GM18507 (cell line): Measurements from ENCODE around the gene CFAP74.

Experiments
- DNase-seq: peaks from one replicate; pipeline ENCODE4 v3.0.0; 2011; ENCODE audit warnings: low read depth; ENCODE audit not compliant: insufficient read length; ENCODE audit errors: extremely low spot score
- FAIRE-seq: peaks from 2 replicates; lab custom pipeline; 2011; peaks lifted over from hg19 to GRCh38; lab: Jason Lieb, UNC

Gene CFAP74

DNA sequence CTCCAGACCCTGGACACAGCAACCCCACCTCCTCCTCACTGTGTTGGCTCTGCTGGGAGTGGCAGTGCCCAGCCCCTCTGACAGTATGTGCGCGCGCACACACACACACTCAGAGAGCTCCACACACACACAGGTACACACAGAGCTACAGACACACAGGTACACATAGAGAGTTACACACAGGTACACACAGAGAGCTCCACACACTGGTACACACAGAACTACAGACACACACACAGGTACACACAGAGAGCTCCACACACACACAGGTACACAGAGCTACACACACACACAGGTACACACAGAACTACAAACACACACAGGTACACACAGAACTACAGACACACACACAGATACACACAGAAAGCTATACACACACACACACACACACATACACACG is 40.3 kb upstream of the CFAP74 start:
- FAIRE-seq (no peak), DNase-seq (no peak)

DNA sequence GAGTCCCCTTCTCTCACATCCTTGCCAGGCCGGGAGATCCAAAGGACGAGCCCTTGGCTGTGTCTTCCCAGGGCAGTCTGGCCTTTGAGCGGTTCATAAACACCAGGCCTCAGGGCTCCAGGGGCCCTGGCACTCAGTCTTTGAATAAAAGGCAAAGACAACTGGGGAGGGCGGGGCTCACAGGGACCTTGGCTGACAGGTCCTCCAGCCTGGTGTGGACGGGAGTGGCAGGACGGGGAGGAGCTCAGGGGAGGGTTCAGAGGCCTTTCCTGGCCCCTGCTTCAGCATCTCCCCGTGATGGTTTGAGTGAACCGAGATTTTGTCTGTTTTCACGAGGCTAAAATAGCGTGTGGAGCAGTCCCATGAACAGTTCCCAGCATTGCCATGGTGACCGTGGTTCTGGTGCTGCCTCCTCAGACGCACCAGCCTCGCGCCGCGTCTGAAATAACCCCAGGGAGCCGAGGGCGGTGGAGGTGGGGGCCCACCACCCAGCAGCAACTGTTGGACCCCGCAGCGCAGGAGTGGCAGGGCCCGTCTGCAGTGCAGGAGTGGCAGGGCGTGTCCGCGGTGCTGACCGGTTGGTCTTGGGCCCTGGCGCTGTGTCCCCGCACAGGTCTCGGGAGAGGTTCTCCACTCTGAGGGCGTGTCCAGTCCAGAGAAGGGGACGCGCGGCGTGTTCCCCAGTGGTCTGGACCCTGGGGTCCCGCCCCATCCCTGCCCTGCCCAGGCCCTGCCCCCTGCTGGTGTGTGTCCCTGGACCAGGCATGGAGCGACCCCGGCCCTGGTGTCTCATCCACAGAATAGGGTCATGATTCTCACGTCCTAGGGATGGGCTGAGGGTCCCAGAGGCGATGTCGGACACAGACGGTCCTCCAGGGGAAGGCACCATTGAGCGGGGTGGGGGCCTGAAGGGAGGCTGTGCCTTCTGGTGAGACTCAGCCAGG is 39.5 kb upstream of the CFAP74 start:
- FAIRE-seq = no peak
- DNase-seq = no peak

DNA sequence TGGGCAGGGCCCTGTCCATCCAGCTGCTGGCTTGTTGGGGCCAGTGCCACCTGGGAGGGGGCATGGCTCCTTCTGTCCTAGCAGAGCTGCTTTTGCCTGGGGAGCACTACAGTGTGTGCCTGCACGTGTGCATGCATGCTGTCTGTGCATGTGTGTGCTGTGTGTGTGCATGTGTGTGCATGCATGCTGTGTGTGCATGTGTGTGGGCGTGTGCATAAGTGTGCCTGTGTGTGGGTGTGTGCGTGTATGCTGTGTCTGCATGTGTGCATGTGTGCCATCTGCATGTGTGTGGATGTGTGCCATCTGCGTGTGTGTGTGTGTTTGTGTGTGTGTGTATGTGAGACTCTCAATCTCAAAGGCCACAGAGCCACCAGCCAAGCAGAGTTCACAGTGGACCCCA is 38.3 kb upstream of the CFAP74 start:
- DNase-seq (no peak), FAIRE-seq (no peak)

DNA sequence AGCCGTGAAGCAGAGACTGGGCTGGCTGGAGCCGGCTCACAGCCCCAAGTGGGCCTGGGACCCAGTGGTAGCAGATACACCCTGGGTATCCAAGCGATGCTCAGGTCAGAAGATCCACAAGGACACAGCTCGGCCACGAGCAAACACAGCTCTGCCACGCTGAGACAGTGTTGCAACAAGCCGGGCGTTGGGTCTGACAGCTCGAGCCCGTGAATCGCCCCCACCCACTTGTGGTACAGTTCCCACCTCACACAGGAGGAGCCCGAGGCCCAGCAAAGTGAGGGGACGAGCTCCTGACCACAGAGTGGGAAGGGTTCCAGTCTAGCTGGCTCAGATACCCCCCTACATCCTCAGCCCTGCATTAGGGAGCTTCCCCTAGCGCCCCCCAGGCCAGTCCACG is 37.7 kb upstream of the CFAP74 start:
- FAIRE-seq (no peak), DNase-seq (no peak)

DNA sequence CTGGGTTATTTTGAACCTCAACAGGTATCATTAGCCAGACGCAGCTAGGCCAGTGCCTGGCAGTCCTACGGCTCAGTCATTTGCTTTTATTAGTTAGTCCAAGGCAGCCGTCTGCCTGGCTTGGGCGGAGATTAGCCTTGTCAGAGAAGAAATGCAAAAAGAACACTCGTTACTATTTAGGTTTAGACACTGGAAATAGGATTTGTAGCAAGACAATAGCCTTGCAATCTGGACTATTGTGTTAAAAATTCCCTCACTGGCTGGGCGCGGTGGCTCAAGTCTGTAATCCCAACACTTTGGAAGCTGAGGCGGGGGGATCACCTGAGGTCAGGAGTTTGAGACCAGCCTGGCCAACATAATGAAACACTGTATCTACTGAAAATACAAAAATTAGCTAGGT is 35.7 kb upstream of the CFAP74 start:
- no peak for DNase-seq
- FAIRE-seq = no peak

DNA sequence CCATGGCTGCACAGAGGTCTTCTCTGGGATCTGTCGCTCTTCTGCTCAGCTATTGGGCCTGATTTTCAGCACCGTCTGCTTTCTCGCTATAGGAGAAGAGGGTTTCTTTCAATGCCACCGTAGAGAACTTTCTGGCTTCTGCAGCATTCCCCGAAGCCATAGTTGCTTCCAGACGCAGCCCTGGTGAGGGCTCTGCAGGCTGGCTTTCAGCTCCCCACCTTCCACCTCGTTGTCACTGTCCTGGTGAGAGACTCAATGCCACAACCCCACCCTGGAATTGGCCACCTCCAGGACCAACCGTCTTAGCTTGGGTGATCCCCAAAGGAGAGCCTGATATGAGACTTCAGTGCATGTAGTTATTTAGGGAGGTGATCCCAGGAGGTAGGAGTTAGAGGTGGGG is 34.6 kb upstream of the CFAP74 start:
- no peak for DNase-seq
- FAIRE-seq = no peak

DNA sequence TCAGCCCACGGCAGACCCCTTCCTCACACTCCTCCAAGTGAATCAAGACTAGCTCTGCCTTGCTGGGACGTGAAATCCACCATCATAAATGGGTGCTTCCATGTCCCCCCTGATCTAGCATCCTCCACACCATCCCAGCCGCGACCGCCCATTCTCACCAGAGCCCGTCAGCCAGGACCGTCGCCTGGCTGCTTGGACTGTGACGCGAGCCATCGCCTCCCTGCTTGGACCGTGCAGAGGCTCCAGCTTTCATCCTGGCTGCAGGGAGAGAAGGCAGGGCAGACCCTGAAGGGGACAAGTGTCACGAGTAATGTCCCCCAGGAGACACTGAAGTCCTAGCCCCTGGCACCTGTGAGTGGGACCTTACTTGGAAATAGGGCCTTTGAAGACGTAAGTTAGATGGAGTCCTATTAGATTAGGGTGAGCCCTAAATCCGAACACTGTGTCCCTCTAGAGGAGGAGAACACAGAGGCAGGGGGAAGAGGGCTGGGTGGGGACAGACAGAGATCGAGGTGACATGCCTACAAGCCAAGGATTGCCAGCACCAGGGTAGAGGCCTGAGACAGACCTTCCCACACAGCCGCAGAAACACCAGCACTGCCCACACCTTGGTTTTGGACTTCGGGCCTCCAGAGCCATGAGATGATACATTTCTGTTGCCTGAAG is 33.9 kb upstream of the CFAP74 start:
- no peak for DNase-seq
- no peak for FAIRE-seq

DNA sequence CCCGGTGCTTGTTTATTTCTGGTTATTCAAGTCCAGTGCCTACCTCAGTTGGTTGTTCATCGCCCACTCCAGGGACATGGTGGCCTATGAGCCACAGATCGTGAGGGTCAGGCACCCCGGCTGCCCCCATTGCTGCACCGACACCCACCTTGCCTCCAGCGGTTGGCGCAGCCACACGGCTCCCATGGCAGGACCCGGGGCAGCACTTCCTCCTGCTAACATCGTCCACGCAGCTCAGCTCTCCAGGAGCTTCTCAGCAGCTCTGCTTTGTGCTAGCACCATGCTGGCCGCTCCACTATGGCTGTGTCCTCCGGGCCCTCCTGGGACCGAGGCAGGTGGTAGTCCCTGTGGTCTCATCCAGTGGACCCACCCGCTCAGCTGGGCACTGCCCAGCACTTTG is 32.7 kb upstream of the CFAP74 start:
- no peak for DNase-seq
- FAIRE-seq = no peak

DNA sequence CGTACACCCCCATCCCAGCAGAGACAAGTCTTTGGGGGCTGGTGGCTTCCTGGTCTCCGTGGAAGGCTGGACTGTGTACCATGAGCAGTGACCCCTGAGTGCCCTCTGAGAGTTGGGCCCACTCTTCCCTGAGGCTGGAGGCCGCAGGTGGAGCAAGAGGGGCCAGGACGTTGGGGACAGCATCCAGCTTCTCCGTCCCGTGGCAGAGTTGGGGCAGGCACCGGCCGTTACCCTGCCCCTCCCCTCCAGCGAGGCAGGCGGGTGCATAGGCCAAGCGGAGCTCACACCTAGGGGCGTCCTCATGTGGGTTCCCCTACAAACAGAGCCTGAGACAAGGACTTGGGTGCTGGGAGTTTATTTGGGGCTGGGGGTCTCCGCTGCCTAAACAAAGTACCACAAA is 29.6 kb upstream of the CFAP74 start:
- no peak for DNase-seq
- FAIRE-seq = no peak

DNA sequence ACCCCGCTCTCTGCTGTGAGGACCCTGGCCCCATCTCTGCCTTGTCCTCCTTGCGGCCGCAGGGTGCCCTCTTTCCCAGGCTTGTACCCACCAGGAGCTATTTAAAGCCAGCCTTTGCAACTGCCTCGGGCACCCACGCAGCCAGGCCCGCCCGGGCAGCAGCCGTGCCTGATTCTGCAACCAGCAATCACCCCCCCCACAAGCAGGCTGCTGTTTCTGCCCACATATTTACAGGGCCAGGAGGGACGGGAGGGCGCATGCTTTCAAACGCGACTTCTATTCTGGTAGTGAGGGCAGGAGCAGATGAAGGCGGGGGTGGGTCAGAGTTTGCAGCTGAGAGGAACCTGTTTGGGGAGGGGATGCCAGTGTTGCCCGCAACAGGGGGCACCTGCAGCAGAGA is 29.2 kb upstream of the CFAP74 start:
- FAIRE-seq = no peak
- no peak for DNase-seq

DNA sequence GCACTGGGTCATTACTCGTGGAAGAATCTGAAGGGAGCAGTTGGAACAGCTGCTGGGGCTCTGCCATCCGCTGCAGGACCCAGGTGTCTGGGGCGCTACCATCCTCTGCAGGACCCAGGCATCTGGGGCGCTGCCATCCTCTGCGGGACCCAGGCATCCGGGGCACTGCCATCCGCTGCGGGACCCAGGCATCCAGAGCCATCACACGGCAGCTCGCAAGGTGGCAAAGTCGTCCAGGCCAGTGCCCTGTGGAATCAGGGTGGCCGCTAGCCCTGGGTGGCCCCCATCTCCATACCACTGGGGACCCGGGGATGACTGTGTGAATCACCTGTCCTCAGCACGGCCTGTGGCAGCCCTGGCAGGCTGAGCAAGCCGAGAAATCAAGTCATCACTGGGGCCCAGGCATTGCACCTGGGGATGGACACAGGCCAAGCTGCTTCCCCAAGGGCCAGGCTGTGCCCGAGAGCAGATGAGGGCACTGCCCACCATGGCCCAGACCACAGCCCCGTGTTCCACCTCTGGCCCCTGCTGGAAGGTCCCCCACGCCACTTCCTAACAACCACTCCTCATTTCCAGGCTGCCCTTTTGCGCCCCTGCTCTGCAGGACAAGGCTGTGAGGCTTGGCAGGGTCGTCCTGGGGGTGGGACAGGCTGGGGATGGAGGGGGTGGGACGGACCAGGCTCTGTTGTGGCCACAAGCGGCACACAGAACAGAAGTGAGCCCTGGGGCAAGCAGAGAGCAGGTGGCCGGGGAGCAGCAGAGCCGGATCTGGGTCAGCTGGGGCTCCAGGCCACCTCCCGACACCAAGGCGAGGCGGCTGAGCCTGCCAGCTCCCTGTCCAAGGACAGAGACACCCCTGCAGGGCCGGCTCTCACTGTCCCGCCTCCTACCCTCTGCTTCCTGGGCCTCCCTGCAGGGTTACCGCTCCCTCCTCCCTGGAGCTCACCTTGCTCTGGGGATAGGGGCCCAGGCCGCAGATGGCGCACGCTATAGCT is 28.3 kb upstream of the CFAP74 start:
- FAIRE-seq (no peak), DNase-seq (no peak)

DNA sequence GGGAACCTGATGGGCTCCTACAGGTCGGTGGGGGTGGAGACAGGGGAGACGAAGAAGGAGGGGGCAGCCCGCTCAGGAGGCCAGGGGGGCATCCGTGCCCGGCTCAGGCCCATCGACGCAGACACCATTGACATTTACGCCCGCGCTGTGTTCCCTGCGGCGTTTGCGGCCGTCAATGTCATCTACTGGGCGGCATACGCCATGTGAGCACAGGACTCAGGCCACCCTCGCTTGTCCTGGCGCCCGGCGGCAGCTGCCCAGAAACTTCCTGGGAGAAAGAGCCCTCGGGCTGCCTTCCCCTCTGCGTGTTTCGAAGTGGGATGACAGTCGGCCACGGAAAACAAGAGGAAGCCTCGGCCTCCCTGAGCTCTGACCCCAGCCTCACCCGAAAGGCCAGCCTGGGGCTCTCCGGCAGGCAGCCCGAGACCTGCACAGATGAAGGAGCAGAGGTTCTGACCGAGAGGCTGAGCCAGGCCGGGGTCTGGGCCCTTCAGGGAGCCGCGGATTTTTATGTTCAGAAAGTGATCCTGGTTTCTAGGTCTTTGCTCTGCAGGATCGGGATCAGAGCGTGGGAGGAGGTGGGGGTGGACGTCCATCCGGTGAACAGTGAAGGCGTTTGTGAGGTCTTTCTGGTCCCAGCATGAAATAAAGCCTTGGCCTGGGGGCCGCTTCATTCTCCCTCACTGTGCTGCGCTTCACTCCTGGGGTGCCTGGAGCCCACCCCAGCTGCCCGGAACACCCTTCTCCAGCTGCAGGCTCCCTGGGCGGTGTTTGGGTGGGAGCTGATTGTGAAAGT is 26.7 kb upstream of the CFAP74 start:
- no peak for FAIRE-seq
- DNase-seq = no peak

DNA sequence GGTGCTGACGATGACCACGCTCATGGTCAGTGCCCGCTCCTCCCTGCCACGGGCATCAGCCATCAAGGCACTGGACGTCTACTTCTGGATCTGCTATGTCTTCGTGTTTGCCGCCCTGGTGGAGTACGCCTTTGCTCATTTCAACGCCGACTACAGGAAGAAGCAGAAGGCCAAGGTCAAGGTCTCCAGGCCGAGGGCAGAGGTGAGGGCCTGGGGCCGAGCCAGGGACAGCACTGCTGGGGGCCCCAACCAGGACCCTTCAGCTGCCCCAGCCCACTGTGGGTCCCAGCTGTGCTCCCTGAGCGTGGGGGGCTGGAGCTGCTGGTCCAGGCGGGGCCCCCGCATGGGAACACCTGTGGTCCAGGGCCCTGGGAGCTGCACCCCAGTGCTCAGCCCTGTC is 26.0 kb upstream of the CFAP74 start:
- no peak for DNase-seq
- no peak for FAIRE-seq

DNA sequence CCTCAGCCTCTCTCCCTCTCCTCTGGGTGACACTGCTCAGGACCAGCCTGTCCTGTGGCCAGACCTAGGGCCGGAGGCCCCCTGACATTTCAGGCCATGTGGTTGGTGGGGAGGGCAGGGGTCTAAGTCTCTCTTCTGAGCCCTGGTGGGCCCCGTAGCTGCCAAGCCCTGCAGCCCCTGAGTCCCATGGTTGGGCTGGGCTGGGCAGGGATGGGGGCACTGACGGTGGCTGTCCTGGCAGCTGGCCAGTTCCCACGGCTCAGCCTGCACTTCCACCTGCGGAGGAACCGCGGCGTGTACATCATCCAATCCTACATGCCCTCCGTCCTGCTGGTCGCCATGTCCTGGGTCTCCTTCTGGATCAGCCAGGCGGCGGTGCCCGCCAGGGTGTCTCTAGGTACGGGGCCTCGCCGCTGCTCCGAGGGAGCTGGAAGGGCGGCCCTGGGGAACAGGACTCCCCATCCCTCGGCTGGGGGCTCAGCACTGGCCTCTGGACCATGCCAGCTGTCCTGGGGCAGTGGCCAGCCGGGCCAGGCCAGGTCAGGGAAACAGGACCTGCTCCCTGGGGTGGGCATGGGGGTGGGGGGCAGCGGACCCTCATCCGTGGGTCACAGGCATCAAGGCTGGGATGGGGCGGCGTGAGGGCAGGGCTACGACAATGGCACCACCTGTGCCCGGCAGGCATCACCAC is 25.4 kb upstream of the CFAP74 start:
- FAIRE-seq = no peak

DNA sequence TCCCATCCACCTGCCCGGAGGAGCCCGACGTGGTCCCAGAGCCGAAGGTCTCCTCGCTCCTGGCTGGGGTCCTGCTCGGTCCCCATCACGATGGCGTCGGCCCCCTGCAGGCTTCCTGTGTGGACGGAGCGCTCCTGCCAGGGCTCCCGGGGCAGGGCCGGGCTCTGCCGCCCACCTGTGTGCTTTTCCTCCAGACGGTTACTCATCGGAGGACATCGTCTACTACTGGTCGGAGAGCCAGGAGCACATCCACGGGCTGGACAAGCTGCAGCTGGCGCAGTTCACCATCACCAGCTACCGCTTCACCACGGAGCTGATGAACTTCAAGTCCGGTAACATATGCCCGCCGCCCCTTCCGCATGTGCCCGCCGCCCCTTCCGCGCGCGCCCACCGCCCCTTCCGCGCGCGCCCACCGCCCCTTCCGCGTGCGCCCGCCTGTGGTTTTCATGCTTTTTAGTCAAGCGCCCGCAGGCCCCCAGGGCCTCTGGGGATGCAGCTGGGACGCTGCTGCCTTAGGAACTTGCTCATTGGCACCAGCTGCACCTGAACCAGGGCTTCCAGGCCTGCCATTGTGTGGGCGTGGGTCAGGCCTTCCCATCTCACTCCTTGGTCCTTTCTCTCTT is 24.5 kb upstream of the CFAP74 start:
- FAIRE-seq (no peak), DNase-seq (no peak)

More for the DNA sequence above, 25.4 kb upstream of the CFAP74 start:
- no peak for DNase-seq

DNA sequence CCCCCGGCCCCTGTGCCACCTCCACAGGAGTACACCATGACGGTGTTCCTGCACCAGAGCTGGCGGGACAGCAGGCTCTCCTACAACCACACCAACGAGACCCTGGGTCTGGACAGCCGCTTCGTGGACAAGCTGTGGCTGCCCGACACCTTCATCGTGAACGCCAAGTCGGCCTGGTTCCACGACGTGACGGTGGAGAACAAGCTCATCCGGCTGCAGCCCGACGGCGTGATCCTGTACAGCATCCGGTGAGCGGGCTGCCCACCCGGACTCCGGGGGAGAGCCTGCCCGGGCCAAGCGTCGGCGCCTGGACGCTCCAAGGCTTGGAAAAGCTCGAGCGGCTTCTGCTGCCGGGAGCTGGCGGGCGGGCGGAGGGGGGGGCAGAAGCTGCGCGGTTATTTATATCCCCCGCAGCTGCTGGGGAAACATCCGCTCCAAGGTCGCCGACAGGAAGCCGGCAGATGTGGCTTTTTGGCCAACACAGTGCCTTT is 21.9 kb upstream of the CFAP74 start:
- no peak for DNase-seq
- no peak for FAIRE-seq

DNA sequence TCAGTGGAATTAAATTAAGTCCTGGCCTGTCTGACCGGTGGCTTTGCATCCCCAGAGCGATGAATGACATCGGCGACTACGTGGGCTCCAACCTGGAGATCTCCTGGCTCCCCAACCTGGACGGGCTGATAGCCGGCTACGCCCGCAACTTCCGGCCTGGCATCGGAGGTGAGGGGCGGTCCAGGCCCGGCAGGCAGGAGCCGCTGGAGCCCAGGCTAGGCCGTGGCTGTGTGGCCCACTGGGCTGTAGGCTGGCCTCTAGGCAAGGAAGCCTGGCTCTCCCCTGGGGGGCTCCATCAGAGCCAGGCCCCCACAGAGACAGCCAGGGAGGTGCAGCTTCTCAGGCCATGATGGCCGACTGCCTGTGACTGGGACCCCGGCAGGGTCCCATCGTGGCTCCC is 21.3 kb upstream of the CFAP74 start:
- FAIRE-seq (no peak), DNase-seq (no peak)

DNA sequence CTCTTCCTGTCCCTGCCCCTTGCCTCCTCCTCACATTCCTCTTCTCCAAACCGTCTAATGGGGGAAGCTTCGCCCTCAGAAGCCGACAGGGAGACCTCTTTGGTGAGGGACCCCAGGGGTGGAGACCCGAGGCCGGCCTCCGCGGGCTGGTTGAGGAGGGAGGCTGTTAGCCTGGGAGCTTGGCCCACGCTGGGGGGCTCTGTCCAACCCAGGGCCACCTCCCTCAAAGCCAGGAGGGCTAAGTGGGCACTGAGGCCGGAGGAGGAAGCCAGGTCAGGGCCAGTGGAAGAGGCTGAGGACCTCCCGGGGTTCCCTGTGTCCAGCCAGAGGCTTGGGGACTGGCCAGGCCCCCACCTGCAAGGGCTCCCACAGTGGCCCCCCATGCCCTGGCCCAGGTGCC is 20.9 kb upstream of the CFAP74 start:
- FAIRE-seq = no peak
- no peak for DNase-seq
